Hepatocyte (in vitro differentiated cells): ENCODE data around the gene PRMT5.

Experiments
- CTCF ChIP-seq: fragments of 200-600 bp; sonication (generic); IDR thresholded peaks from 2 replicates; pipeline ENCODE4 v1.5.1; 2016; ENCODE audit warnings: antibody characterized with exemption, mild to moderate bottlenecking; ENCODE audit not compliant: poor library complexity
- EZH2 ChIP-seq: fragments of 200-600 bp; sonication (generic); IDR thresholded peaks from 2 replicates; pipeline ENCODE4 v1.6.1; 2016; ENCODE audit warnings: antibody characterized with exemption, mild to moderate bottlenecking, borderline replicate concordance
- EZH2phosphoT487 ChIP-seq: fragments of 200-600 bp; sonication (generic); IDR thresholded peaks from one replicate; pipeline ENCODE4 v1.6.1; 2018; ENCODE audit warnings: antibody characterized with exemption, mild to moderate bottlenecking, low read depth, moderate library complexity; ENCODE audit not compliant: unreplicated experiment, severe bottlenecking

GRCh38 chr14:22908601-22909000 lies 20.6 kb downstream of the PRMT5 start:
- no peak for TF ChIP-seq CTCF
- no peak for TF ChIP-seq EZH2phosphoT487
- TF ChIP-seq EZH2 = no peak
